Measurements from ENCODE around the gene STRIT1. TPM values are rescaled to one million over a fixed set of nuclear protein-coding genes. Genes with fewer than 3 reads are reported as not detected.

The STRIT1 gene
- total and polyA plus RNA-seq, 10 of the 15 experiments (the other 5 are each of a cell fraction or from before 2014, with no cell fraction given) = not detected

DNA sequence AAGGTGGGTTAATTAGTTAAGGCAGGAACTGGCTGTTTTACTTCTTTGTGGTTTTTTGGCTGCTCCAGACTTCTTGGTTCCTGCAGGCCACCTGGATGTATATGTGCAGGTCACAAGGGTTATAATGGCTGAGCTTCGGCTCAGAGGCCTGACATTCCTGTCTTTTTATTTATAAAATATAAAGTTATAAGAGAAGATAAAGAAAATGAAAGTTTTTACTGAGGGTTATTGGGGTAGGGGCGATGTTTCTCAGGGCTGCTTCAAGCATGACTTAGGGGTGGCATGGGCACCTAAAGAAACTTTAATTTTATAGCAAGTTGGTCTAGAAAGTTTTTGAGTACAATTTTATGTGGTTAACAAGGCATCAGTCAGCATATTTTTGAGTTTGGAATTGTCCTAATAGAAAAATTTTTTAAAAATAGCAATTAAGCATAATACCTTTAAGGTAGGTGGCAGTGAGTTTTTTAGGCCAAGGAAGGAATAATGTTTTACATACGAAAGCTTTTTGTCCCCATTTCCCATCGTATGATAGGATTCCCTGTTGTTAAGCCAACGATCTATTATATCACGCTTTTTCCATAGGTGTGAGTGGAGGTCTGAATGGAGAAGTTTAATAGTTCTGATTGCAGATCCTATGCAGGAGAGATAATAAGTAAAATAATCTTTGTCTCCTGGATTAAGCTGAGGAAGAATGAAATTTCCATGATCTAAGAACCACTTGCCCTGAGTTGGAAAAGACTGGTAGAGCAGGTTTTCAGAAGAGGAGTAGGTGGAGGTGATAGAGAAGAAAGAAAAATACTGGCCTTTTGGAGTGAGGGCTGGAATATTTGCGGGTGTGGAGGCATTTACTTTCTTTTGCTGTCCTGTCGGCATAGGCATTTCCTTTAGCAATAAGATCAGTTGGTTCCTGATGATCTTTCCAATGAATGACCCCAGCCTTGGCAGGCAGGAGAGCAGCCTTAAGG is 10.1 kb downstream of the STRIT1 start:
- no peaks in the 10 kb centered on the region for H3K36me3 ChIP-seq (ENCODE audit: control insufficient read depth in 2 of 2, insufficient read depth in 2 of 2, low read length in 1 of 2)
- 44% methylated on average over 8 of the region's 8 CpGs for WGBS (ENCODE audit: insufficient coverage, insufficient replicate concordance, low lambda C conversion rate, missing lambda C conversion rate)
- no peak overlapping the region for H3K4me2 ChIP-seq (ENCODE audit: control insufficient read depth, insufficient read depth)
- ChIA-PET RAD21 (ENCODE audit: unreplicated experiment) (no interaction called here), SMC1A (ENCODE audit: uncharacterized antibody, unreplicated experiment) (no interaction called here), POLR2A (no interaction called here), CTCF (no interaction called here)
- BruUV-seq (replicated peaks) = no TSS peak
- H3K27ac ChIP-seq (ENCODE audit: control insufficient read depth, insufficient read depth) = no peak overlapping the region
- no peaks in the 10 kb centered on the region for H4K20me1 ChIP-seq (ENCODE audit: control insufficient read depth, insufficient read depth)
- no peaks in the 10 kb centered on the region for H3K9me3 ChIP-seq (replicated peaks; ENCODE audit: control insufficient read depth, insufficient read depth, low read length)
- in situ Hi-C loops (cut with MboI) = no loop called here
- H3K79me2 ChIP-seq (ENCODE audit: control insufficient read depth, insufficient read depth, low read length) = no peaks in the 10 kb centered on the region
- no peaks in the 10 kb centered on the region for H3K27me3 ChIP-seq (replicated peaks in 1 of 2; ENCODE audit: control insufficient read depth in 2 of 2, insufficient read depth in 2 of 2, low read length in 1 of 2)
- no peak for DNase-seq (ENCODE audit: low read depth, low spot score)
- TF ChIP-seq CHD4 (IDR thresholded peaks at IDR 0.05) = no peak
- TF ChIP-seq HCFC1 (IDR thresholded peaks at IDR 0.05; ENCODE audit: low read length) = no peak
- TF ChIP-seq, protein P1, sequence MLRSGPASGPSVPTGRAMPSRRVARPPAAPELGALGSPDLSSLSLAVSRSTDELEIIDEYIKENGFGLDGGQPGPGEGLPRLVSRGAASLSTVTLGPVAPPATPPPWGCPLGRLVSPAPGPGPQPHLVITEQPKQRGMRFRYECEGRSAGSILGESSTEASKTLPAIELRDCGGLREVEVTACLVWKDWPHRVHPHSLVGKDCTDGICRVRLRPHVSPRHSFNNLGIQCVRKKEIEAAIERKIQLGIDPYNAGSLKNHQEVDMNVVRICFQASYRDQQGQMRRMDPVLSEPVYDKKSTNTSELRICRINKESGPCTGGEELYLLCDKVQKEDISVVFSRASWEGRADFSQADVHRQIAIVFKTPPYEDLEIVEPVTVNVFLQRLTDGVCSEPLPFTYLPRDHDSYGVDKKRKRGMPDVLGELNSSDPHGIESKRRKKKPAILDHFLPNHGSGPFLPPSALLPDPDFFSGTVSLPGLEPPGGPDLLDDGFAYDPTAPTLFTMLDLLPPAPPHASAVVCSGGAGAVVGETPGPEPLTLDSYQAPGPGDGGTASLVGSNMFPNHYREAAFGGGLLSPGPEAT (IDR thresholded peaks at IDR 0.05; ENCODE audit: low read depth) = no peak
- TF ChIP-seq ESRRA (IDR thresholded peaks at IDR 0.05; ENCODE audit: low read length) = no peak
- no peak for TF ChIP-seq PAX5 (IDR thresholded peaks at IDR 0.05; ENCODE audit: borderline replicate concordance, low read depth, low read length)
- no peak for TF ChIP-seq RUNX3 (IDR thresholded peaks at IDR 0.05; ENCODE audit: low read length)
- no peak for TF ChIP-seq IKZF2 (IDR thresholded peaks at IDR 0.05)
- no peak for TF ChIP-seq SIX5 (IDR thresholded peaks at IDR 0.05; ENCODE audit: low read depth, low read length, severe bottlenecking)
- TF ChIP-seq POLR2AphosphoS2 (IDR thresholded peaks at IDR 0.05; ENCODE audit: low read depth, low read length) = no peak
- TF ChIP-seq IKZF1 (conservative IDR thresholded peaks at IDR 0.05) = no peak
- no peak for TF ChIP-seq SRF (IDR thresholded peaks at IDR 0.05; ENCODE audit: low read depth in 2 of 2, low read length in 2 of 2)
- TF ChIP-seq, protein P2, sequence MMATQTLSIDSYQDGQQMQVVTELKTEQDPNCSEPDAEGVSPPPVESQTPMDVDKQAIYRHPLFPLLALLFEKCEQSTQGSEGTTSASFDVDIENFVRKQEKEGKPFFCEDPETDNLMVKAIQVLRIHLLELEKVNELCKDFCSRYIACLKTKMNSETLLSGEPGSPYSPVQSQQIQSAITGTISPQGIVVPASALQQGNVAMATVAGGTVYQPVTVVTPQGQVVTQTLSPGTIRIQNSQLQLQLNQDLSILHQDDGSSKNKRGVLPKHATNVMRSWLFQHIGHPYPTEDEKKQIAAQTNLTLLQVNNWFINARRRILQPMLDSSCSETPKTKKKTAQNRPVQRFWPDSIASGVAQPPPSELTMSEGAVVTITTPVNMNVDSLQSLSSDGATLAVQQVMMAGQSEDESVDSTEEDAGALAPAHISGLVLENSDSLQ (IDR thresholded peaks at IDR 0.05) = no peak
- TF ChIP-seq BMI1 (IDR thresholded peaks at IDR 0.05; ENCODE audit: borderline replicate concordance) = no peak
- TF ChIP-seq, protein P3, sequence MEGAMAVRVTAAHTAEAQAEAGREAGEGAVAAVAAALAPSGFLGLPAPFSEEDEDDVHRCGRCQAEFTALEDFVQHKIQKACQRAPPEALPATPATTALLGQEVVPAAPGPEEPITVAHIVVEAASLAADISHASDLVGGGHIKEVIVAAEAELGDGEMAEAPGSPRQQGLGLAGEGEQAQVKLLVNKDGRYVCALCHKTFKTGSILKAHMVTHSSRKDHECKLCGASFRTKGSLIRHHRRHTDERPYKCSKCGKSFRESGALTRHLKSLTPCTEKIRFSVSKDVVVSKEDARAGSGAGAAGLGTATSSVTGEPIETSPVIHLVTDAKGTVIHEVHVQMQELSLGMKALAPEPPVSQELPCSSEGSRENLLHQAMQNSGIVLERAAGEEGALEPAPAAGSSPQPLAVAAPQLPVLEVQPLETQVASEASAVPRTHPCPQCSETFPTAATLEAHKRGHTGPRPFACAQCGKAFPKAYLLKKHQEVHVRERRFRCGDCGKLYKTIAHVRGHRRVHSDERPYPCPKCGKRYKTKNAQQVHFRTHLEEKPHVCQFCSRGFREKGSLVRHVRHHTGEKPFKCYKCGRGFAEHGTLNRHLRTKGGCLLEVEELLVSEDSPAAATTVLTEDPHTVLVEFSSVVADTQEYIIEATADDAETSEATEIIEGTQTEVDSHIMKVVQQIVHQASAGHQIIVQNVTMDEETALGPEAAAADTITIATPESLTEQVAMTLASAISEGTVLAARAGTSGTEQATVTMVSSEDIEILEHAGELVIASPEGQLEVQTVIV (IDR thresholded peaks at IDR 0.05; ENCODE audit: borderline replicate concordance, partially characterized antibody) = no peak
- TF ChIP-seq ETV6 (conservative IDR thresholded peaks at IDR 0.05 in 1 of 2, IDR thresholded peaks at IDR 0.05 in 1 of 2; ENCODE audit: borderline replicate concordance in 1 of 2, low read depth in 1 of 2) = no peak
- TF ChIP-seq FOS (IDR thresholded peaks at IDR 0.05; ENCODE audit: borderline replicate concordance, extremely low read depth, insufficient read length) = no peak
- H3K4me3 ChIP-seq = no peak overlapping the region
- intact Hi-C loops (cut with micrococcal nuclease; ENCODE audit: unreplicated experiment) = no loop called here
- no peak for ATAC-seq
- FAIRE-seq = no peak
- H3K9ac ChIP-seq (ENCODE audit: control insufficient read depth, insufficient read depth, low read length) = no peak overlapping the region
- H3K4me1 ChIP-seq (ENCODE audit: control insufficient read depth, insufficient read depth, low read length) = no peaks in the 10 kb centered on the region
- no peak overlapping the region for H2AFZ ChIP-seq (ENCODE audit: control insufficient read depth, low read depth, low read length)
